Measurements from ENCODE around the gene SF3A2.

SF3A2 gene

GRCh38 chr19:2255112-2255845, 18.7 kb downstream of the SF3A2 start:
- in situ Hi-C loops (cut with MboI; ENCODE audit: low pct_unique_long_range_greater_than_20kb, low sequenced_read_pairs, unreplicated experiment): loop anchor here (25.0 kb wide), 1 partner anchor 357 kb away; no protein-coding TSS in a partner anchor
- no peak for TF ChIP-seq CTCF (IDR thresholded peaks at IDR 0.05; ENCODE audit: extremely low read depth, insufficient read depth, missing control alignments)
- no peak for DNase-seq (ENCODE audit: low spot score)

GRCh38 chr19:2255982-2256685, 19.5 kb downstream of the SF3A2 start, which contains the start of gene JSRP1:
Gene JSRP1, minus strand, starts transcription at chr19:2256417. Its CDS starts 1,103 bp downstream, at chr19:2255314.
- TF ChIP-seq CTCF (IDR thresholded peaks at IDR 0.05; ENCODE audit: extremely low read depth, insufficient read depth, missing control alignments): no peak
- no peak for DNase-seq (ENCODE audit: low spot score)

DNA sequence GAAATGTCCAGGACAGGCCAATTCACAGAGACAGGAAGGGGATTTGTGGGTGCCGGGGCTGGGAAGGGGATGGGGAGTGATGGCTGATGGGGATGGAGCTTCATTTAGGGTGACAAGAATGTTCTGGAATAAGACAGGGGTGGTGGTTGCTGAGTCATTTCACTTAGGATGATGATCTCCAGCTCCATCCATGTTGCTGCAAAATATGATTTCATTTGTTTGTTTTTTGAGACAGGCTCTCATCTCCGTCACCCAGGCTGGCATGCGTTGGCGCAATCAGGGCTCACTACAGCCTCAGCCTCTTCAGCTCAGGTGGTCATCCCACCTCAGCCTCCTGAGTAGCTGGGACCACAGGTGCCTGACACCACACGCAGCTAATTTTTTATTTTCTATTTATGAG, 22.7 kb downstream of the SF3A2 start:
- in situ Hi-C loops (cut with MboI; ENCODE audit: low pct_unique_long_range_greater_than_20kb, low sequenced_read_pairs, unreplicated experiment): loop anchor here (25.0 kb wide), 1 partner anchor 353 kb away; no protein-coding TSS in a partner anchor
- TF ChIP-seq CTCF (IDR thresholded peaks at IDR 0.05; ENCODE audit: extremely low read depth, insufficient read depth, missing control alignments): no peak
- no peak for DNase-seq (ENCODE audit: low spot score)

More at GRCh38 chr19:2255982-2256685, 19.5 kb downstream of the SF3A2 start, which contains the start of gene JSRP1:
- in situ Hi-C loops (cut with MboI; ENCODE audit: low pct_unique_long_range_greater_than_20kb, low sequenced_read_pairs, unreplicated experiment): loop anchor here (25.0 kb wide), 1 partner anchor 356 kb away; no protein-coding TSS in a partner anchor

DNA sequence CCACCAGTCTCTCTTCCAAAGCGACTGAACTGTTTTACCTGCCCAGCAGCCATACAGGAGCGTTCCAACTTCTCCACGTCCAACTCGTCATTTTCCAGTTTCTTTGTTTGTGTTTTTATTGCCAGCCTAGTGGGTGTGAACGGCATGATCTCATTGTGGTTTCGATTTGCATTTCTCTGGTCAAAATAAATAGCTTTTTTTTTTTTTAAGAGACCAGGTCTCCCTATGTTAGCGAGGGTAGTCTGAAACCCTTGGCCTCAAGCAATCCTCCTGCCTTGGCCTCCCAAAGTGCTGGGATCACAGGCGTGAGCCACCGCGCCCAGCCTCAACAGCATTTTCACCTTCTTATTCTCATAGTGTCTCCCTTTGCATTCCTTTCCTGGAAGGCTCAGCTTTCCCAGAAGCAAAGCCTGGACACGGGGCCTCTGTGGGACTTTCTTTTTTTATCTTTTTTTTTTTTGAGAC, 23.7 kb downstream of the SF3A2 start:
- TF ChIP-seq CTCF (IDR thresholded peaks at IDR 0.05; ENCODE audit: extremely low read depth, insufficient read depth, missing control alignments): no peak
- no peak for DNase-seq (ENCODE audit: low spot score)
- in situ Hi-C loops (cut with MboI; ENCODE audit: low pct_unique_long_range_greater_than_20kb, low sequenced_read_pairs, unreplicated experiment): loop anchor here (25.0 kb wide), 1 partner anchor 352 kb away; no protein-coding TSS in a partner anchor

- DNase-seq (ENCODE audit: low spot score): peak; percentile 50
- in situ Hi-C loops (cut with MboI; ENCODE audit: low pct_unique_long_range_greater_than_20kb, low sequenced_read_pairs, unreplicated experiment): loop anchor here (25.0 kb wide), 1 partner anchor 351 kb away; no protein-coding TSS in a partner anchor
- peak; percentile 70 for TF ChIP-seq CTCF (IDR thresholded peaks at IDR 0.05; ENCODE audit: extremely low read depth, insufficient read depth, missing control alignments)
Observed at GRCh38 chr19:2261438-2262172, 25.0 kb downstream of the SF3A2 start.
